AG09309 (cell line): ENCODE data around the gene CKB.

Experiments
- DNase-seq: peaks from one replicate; pipeline ENCODE4 v3.0.0-alpha.2; 2010; ENCODE audit warnings: low read depth
- H3K4me3 ChIP-seq: 2 replicates; pipeline ENCODE4 v1.5.1; 2011; ENCODE audit warnings: mild to moderate bottlenecking, low read depth, low read length, moderate library complexity; ENCODE audit not compliant: control insufficient read depth
- CTCF ChIP-seq: IDR thresholded peaks from 2 replicates; pipeline ENCODE4 v1.5.1; 2011; ENCODE audit warnings: mild to moderate bottlenecking, low read depth, low read length, inconsistent platforms; ENCODE audit not compliant: insufficient read depth, control insufficient read depth; ENCODE audit errors: missing control alignments

Gene CKB

GRCh38 chr14:103562179-103562428, 39.5 kb upstream of the CKB start:
- no peak for DNase-seq
- TF ChIP-seq CTCF: no peak
- H3K4me3 ChIP-seq: peak overlapping the region; percentile 88

GRCh38 chr14:103561381-103562178, 39.0 kb upstream of the CKB start:
- no peak for TF ChIP-seq CTCF
- DNase-seq: no peak
- H3K4me3 ChIP-seq: peak overlapping the region; percentile 88

GRCh38 chr14:103560691-103561090, 38.1 kb upstream of the CKB start:
- DNase-seq: no peak
- no peak overlapping the region for H3K4me3 ChIP-seq
- TF ChIP-seq CTCF: no peak

- H3K4me3 ChIP-seq: no peak overlapping the region
- DNase-seq: no peak
- no peak for TF ChIP-seq CTCF
Observed at GRCh38 chr14:103559766-103560165, 37.1 kb upstream of the CKB start.

- DNase-seq: peak; percentile 43
- no peak for TF ChIP-seq CTCF
Observed at GRCh38 chr14:103558071-103558882, 35.6 kb upstream of the CKB start.

GRCh38 chr14:103556946-103557758, 34.5 kb upstream of the CKB start:
- DNase-seq: no peak
- no peak overlapping the region for H3K4me3 ChIP-seq
- TF ChIP-seq CTCF: no peak

More at GRCh38 chr14:103558071-103558882, 35.6 kb upstream of the CKB start:
- no peak overlapping the region for H3K4me3 ChIP-seq
